ENCODE measurements around the gene CDT1.
"Not testable (repeated sequence)": the region's sequence is repeated elsewhere in the genome, so short reads cannot be mapped to it uniquely, and the experiment has no call there.

CDT1 gene

DNA sequence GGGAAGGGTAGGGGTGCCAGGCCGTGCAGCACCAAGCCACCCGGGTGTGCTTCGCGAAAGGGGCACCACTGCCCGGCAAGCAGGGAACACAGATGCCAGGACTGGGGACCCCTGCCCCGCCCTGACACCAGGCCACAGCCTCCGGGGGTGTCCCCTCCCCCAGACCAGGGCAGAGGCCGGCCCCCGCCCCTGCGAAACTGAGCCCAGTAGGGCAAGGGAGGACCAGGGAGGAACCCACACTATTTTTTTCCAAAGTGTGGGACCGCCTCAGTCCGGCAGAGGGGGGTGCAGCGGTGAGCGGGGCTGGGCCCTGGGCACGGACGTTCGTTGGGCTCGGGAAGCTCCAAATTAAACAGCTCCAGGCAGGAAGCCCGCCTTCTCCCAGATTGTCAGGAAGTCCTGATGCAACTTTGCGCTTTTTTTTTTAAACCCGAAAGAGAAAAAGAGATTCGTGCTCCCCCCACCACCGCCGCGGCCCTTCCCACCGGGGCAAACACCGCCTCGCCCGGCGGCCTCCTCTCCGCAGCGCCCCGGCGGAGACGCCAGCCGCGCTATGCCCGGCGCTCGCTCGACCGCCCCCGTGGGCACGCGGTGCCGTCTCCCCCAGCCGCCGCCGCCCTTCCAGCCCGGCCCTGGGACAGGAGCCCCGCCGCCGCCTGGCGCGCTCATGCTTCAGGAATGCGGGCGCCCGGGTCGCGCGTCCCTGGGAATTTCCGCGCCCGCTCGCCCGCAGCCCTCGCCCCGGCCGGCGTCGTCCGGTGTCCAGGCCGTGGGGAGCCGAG is 19.3 kb upstream of the CDT1 start:
- no peak for DNase-seq

DNA sequence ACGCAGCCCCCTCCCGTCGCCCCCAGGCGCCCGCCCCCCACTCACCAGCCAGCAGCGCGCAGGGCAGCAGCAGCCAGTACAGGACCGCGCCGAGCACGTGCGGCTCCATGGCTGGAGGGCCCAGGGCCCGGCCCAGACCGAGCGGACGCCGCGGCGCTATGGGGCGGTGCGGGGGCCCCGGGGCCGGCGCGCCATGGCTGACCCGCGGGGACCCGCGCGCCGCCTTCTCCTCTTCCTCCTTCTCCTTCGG is 18.8 kb upstream of the CDT1 start:
- no peak for DNase-seq

DNA sequence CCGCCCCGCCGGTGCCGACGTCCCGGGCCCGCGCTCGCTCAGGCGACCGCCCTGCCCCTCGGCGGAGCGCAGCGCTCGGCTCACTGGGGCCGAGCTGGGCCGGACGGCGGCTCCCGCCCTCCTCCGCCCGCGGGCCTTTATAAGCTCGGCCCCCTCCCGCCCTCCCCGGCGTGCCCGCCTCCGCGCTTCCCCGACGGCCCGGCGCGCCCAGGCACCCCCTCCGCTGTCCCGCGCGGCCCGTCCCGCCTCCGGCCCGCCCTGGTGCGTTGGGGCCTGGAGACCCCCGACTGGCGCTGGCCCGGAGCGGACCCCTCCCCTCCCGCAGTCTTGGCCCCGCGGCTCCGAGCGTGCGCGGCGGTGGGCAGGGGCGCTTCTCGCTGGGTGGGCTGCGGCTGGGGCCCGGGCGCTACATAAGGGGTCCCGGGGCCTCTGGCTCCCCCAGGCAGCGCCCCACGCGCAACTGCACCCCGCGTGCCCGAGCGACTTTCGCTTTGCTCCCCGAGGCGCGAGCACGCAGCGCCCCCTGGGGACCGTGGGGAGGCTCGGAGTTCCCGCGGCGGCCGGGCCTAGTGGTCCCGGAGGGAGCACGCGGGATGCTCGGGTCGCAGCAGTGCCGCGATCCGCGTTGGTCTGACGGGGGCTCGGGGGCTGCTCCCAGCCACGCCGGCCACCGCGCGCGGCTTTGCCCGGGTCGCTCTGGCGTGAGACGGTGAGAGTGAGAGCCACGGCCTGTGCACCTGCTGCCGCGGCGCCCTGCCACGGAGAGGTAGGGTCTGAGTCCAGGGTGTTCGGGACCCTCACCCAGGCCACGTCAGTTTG is 18.3 kb upstream of the CDT1 start, which contains the start of gene PIEZO1:
PIEZO1 (minus strand) TSS at position 115 of the 819 bp plus-strand sequence. CDS start 256 bp downstream, outside the sequence.
- peak in 1 of 2 experiments; percentile 14 for DNase-seq

DNA sequence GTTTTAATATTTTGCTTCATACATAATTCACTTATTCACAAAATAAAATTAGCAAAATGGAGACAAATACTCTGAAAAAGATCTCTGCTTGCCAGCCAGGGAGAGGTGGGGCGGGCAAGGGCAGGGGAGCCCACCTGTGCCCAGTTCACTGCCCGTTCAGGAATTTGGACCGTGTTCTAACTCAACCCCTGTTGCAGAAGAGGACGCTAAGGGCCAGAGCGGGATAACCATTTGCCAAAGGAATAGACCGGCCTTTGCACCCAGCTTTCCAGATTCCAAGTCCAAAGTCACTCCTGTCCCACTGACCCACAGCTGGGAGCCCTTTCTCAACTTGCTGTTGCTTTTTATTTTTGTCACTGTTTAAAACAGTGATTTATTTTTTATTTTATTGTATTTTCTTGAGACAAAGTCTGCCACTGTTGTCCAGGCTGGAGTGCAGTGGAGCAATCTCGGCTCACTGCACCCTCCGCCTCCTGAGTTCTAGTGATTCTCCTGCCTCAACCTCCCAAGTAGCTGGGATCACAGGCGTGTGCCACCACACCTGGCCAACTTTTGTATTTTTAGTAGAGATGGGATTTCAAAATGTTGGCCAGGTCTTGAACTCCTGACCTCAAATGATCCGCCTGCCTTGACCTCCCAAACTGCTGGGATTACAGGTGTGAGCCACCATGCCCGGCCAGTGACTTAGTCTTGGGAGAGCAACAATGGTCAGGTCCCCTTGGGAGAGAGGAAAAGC is 15.8 kb upstream of the CDT1 start:
- DNase-seq, result no peak

DNA sequence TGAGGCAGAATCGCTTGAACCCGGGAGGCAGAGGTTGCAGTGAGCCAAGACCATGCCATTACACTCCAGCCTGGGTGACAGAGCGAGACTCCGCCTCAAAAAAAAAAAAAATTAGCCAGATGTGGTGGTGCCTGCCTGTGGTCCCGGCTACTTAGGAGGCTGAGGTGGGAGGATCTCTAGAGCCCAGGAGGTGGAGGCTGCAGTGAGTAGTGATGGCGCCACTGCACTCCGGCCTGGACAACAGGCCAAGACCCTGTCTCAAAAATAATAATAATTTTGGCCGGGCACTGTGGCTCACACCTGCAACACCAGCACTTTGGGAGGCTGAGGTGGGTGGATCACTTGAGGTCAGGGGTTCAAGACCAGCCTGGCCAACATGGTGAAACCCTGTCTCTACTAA is 14.8 kb upstream of the CDT1 start:
- not testable (repeated sequence) for DNase-seq

DNA sequence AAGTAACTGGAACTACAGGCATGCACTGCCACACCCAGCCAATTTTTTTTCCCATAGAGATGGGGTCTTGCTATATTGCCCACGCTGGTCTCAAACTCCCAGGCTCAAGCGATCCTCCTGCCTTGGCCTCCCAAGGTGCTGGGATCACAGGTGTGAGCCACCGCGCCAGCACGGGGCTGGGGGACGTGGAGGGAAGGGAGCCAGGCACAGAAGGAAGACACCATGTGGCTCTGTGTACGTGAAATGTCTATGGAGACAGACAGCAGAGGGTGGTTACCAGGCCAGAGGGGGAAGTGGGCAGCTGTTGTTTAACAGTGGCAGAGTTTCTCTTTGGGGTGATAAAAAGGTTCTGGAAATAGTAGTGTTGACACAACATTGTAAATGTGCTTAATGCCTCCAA is 14.0 kb upstream of the CDT1 start:
- DNase-seq, result no peak

DNA sequence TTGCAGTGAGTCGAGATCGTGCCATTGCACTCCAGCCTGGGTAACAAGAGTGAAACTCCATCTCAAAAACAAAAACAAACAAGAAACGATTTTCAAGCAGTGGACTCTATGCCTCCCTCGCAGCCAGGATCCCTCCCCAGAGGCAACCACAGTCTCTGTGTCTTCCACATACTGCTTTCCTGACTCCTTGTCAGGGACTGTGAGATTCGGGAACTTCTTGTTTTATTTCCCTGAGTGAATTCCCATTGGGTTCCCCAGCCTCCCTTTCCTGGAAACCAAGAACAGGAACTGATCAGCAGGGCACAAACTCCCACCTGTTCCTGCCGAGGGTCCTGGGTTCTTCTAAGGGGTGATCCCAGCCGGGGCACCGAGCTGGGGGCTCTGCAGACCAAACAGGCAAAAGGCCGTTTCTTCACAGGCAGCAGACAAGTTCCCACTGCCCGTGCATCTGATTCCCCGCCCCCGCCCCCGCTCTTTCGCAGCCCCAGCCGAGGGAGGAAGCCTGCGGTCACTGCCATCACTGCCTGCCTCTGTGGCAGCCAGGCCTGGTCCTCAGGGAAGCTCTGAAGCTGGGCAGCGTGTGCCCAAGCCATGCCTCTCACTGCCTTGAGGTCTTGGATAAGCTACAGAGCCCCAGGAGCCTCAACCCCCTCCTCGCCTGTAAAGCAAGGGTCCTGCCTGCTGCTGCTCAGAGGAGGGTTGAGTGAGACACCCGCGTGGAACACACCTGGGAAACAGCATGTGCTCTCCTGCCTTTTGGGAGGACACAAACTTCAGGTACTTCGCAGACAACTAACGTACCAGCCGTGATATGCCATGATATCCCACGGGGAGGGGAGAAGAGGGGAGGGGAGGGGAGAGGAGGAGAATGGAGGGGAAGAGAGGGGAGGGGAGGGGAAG is 13.0 kb upstream of the CDT1 start:
- no peak for DNase-seq

DNA sequence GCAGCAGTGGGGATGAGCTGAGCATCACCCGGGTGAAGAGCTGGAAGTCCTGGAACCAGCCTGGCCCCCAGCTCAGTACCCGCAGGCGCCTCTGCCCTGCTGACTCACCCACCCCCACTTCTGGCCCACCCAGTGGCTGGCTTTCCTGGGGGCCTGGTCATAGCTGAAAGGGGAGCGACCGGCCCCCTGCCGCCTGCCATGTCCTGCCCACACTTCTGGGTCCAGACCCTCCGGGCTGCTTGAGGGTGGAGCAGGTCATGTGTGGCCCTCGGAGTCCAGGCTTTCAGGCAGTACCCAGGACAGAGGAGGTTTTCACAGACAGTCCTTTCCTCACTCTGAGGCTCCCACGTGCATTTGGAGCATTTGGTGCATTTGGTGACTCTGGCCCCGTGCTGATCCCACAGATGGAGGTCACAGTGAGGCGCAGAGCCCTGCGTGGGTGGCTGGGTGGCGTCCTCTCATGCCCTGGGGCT is 11.5 kb upstream of the CDT1 start:
- DNase-seq, result no peak

DNA sequence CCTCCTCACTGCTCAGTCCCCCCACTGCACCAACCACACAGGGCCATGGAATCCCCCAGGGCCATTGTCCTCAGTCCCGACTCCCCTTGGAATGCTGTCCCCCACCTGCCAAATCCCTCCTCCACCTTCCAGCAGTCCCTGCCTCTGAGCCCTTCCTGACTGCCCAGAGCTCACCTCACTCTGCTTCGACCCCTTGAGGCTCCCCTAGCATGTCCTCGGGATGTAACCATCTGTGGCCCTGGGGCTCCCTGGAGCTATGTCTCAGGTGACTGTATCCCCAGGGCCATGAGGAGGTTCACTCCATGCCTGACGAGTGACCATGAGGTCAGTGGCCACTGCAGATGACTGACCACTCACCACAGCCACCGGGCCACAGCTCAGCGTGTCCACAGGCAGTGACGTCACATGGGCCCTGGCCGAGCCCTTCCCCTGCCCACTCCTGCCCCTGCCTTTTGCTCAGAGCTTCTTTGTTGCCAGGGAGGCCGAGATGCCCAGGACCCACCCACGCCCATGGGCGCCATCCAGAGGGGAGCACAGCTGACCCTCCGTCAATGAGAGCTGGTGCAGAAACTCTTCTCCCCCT is 10.8 kb upstream of the CDT1 start:
- no peak for DNase-seq

DNA sequence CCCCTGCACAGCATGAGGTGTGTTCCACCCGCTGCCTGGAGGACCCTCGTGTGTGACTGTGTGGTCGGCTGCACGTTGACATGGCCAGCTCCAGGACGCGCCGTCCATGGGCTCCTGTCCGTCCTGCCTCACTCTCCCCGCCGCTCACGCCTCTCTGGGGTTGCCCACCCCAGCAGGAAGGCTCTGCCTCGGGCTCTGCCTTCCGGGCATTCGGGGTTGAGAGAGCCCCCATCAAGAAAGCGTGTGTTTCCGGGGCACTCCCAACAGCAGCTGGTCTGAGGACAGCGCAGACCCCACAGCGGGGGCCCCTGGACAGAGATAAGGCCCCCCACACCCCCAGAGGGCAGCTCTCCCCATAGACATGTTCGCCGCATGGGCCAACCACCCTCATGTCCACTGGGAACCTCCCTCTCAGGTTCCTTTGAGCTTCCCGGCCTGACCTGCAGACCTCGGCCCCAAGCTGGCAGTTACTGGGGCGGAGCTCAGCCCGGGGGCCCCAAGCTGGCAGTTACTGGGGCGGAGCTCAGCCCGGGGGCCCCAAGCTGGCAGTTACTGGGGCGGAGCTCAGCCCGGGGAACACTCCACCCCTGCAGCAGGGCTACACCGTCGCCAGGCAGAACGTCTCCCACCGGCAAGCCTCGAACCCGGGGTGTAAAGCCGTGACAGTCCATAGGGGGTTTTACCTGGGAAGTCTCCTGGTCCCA is 10.2 kb upstream of the CDT1 start:
- no peak for DNase-seq

DNA sequence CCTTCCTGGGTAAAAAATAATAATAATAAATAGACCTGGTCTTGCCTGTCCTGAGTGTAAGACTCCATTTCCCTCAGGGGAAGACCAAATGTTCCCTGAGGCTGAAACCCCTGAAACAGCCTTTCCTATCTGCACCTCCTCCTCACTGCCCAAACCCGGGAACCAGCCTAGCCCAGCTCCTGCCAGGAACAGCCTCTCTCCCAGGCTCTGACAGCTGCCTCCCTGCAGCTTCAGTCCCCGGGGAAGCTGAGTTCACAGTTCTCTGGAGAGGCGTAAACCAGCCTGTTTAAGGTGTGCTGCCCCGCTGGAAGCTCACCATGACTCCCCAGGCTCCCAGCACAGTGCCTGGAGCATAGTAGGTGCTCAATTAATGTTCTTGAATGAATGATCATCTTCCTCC is 7.3 kb upstream of the CDT1 start:
- DNase-seq, result no peak

DNA sequence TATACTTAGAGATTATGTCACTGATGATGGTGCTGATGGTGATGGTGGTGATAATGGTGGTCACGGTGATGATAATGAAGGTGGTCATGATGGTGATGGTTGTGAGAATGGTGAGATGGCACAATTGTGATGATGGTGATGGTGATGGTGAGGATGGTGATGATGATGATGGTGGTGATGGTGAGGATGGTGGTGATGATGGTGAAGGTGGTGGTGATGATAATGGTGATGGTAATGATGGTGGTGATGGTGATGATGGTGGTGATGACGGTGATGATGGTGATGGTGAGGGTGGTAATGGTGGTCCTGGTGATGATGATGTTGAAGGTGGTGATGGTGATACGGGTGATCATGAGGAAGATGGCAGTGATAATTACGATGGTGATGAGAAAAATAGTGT is 5.5 kb upstream of the CDT1 start:
- DNase-seq, result no peak

DNA sequence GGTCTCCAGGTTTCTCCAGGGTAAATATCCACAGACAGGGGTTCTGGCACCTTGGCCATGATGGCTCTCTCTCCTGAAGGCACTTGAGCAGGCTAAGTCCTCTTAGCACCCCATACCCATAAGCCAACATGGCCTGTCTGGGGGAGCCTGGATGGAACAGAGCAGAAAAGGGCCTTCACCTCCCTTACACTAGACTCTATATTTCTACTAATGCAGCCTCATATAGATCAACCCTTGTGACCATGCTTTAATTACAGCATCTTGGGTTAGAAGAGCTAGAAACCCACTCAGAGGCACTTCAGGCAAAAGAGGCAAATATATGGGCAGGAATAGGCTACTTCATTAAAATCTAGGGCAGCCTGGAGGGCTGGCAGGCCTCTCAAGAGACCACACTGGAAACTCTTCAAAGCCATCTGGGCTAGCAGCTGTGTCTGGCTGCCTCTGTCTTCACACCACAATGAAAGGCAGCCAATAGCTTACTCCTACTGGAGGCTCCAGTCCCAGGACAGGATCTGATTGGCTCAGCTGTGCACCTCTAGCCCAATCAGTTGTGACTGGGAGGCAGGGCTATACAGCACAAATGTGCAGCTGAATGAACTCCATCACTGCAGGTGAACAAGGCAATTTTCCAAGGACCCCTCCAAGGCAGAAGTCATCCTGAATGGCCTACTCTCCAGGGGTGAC is 4.7 kb upstream of the CDT1 start:
- peak; percentile 33 to 75 for DNase-seq

DNA sequence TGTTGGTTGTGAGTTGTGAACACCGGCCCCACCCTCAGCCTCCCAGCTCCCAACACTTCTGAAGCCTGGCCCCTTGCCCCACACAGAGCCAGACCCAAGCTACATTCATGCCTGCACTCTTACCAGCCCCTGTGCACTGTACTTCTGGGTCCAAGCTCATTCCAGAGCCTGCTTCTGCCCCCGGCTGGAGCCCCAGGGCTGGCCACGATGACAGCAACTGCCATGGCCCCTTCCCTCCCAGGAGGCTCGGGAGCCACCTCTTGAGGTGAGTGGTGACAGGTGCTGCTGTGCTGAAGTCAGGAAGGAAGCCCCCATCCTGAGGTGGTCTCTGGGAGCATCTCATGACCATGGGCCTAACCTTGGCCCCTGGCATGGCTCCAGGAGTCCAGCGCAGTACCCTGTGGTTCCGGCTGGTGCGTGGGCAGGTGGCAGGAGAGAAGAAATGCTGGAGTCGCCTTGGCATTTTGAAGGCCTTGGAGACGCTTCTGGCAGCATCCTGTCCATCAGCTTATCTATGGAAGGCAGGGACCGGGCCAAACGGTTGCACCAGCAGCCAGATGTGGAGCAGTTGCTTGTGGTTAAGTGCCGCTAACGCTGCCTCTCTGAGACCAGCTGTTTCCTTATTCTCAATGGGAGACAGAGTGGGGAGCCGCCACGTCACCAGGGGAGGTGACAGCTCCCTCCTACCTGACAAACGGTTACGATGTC is 3.9 kb upstream of the CDT1 start:
- no peak for DNase-seq

DNA sequence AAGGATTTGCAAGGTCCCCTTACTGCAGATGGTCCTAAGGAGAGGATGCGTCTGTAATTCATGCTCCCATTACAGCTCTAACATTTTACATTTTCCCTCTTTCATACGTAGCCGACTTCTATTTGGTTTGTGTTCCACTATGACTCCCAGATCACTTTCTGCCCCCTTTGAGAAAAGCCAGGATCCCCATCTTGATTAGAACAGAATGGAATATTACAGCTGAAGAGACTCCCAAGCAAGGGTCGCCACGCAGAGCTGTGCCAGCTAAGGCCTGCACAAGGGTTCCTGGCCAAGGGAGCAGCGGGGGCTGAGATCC is 3.4 kb upstream of the CDT1 start:
- DNase-seq, result no peak

DNA sequence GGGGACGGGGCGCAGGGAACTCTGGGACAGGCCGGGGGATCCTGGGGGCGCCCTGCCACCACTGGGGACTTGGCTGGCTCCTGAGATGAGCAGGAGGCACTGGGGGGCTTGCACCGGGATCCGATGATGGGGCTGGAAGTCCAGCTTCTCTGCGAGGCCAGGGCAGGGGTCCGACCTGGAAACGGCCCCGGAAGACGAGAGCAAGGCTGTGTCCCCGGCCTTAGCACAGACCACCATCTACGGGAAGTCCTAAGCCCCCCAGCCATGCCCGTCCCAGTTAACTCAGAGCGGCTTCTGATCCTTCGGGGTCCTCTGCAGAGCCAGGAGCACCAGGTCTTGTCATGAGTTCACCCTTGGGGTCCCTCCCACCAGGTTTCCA is 573 bp downstream of the CDT1 start:
- no peak for DNase-seq

DNA sequence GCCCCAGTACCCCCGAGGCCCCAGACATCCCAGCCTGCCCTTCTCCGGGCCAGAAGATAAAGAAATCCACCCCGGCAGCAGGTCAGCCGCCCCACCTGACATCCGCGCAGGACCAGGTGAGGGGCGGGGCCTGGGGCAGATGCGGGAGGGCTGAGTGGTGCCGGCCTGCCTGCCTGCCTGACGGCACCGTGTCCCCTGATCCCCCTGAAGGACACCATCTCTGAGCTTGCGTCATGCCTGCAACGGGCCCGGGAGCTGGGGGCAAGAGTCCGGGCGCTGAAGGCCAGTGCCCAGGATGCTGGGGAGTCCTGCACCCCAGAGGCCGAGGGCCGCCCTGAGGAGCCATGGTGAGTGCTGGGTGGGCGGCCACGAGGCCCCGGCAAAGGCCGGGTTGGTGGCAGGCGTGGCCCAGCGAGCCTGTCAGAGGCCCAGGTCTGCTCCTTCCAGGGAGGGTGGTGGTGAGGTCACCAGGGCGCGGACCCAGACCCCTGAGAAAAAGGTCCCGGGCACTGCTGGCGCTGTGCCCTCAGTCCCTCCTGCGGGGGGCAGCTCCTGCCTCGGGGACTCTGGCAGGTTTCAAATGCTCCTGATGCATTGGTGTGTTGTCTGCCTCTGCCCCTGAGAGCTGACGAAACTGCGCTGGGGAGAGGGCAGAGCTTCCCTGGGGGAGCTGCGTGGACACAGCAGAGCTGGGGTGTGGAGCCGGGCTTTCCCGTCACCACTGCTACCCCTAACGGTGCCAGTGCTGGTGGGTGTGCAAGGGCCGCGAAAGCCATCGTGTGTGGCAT is 1.2 kb downstream of the CDT1 start:
- no peak for DNase-seq

DNA sequence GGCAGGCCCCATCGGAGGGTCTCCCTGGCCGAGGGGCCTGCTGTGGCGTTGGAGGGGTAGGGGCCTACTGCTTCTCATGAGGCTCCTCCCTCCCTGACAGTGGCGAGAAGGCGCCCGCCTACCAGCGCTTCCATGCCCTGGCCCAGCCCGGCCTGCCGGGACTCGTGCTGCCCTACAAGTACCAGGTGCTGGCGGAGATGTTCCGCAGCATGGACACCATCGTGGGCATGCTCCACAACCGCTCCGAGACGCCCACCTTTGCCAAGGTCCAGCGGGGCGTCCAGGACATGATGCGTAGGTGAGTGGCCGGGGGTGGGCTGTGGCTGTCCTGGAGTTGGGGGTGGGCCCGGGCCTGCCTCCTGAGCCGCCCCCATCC is 1.7 kb downstream of the CDT1 start:
- no peak for DNase-seq

DNA sequence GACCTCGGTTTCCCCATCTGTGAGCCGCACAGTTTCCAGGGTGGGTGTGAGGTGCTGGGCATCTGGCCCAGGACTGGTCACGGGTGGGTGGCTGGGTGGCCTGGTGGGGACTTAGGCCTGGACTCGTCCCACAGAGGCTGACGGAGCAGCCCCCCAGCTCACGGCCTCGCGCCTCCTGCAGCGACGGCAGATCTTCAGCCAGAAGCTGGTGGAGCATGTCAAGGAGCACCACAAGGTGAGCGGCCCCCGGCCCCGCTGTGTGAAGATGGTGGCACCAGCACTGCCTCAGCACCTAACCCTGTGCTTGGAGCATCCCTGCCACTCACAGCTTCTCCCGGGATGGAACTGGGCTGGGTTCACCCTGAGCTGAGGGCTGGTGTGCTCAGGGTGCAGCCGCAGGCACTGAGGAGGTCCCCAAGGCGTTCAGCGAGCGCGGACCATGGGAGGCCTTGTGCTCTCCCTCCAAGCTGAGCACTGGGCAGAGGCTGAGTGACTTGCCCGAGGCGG is 2.4 kb downstream of the CDT1 start:
- DNase-seq, result no peak
